SJSA1 (cell line): ENCODE data around the gene CCL8. TPM values are rescaled to one million over a fixed set of nuclear protein-coding genes. Genes with fewer than 3 reads are reported as not detected.
"Not testable (repeated sequence)": the region's sequence is repeated elsewhere in the genome, so short reads cannot be mapped to it uniquely, and the experiment has no call there.

Experiments
- DNase-seq, 2 experiments: peaks; one replicate each; pipeline ENCODE4 v3.0.0-alpha.2; 2015 to 2020; ENCODE audit warnings: low spot score in 2 of 2, low read depth in 1 of 2
- H3K27ac ChIP-seq: fragments of 250-450 bp; sonication (Bioruptor Pico); 2 replicates; pipeline ENCODE4 v1.5.1; 2020; ENCODE audit warnings: mild to moderate bottlenecking, moderate library complexity
- H3K27me3 ChIP-seq: fragments of 250-450 bp; sonication (Bioruptor Pico); replicated peaks from 2 replicates; pipeline ENCODE4 v1.5.1; 2020; ENCODE audit warnings: mild to moderate bottlenecking, moderate library complexity
- H3K36me3 ChIP-seq: fragments of 250-450 bp; sonication (Bioruptor Pico); 2 replicates; pipeline ENCODE4 v1.5.1; 2020; ENCODE audit warnings: mild to moderate bottlenecking
- H3K4me1 ChIP-seq: fragments of 250-450 bp; sonication (Bioruptor Pico); replicated peaks from 2 replicates; pipeline ENCODE4 v1.6.1; 2021; ENCODE audit warnings: mild to moderate bottlenecking
- H3K4me3 ChIP-seq: fragments of 250-450 bp; sonication (Bioruptor Pico); 2 replicates; pipeline ENCODE4 v1.5.1; 2020; ENCODE audit warnings: mild to moderate bottlenecking
- H3K9me3 ChIP-seq: fragments of 250-450 bp; sonication (Bioruptor Pico); replicated peaks from 2 replicates; pipeline ENCODE4 v1.5.1; 2020; ENCODE audit warnings: mild to moderate bottlenecking
- total RNA-seq: library from RNA; depleted of rRNA; stranded (reverse); fragments of >200 nt; shearing (Covaris generic); gene quantifications from 2 replicates; pipeline ENCODE4 v1.2.3, GENCODE V29; 2014

The CCL8 gene
- total RNA-seq, 1 experiment from 2014 or later, result not detected

DNA sequence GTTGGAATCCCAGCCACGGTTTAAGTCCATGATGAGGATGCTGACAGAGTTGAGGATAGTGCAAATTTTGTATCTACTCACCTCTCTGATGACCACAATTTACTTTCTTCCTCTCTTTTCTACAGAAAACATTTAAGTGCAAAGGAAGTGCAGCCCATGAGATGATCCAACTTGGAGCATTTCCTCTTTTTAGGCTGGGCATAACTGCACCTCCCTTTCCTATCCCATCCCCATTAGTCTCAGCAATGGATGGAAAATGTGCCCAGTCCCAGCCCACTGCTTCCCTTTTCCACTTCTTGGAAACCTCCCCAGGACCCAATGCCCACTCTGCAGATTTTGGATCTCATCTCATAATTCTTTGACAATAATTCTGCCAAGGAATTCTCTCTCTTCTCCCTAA lies 16.6 kb upstream of the CCL8 start:
- Histone ChIP-seq H3K4me1 (peaks cover 26% of the 10 kb centered on the region), H3K4me3 (no peak overlapping the region), H3K27me3 (no peaks in the 10 kb centered on the region), H3K36me3 (no peaks in the 10 kb centered on the region), H3K9me3 (no peaks in the 10 kb centered on the region), H3K27ac (no peak overlapping the region)
- DNase-seq, result no peak

DNA sequence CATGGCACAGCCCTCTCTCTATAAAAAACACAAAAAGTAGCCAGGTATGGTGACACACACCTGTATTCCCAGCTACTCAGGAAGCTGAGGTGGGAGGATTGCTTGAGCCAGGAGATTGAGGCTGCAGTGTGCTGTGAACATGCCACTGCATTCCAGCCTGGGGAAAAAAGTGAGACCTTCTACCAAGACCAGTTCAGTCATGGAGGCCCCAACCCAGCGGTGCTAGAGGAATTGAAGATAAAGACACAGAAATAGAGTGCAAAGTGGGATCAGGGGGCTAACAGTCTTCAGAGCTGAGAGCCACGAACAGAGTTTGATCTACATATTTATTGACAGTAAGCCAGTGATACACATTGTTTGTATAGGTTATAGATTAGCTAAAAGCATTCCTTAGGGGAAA lies 15.6 kb upstream of the CCL8 start:
- Histone ChIP-seq H3K27me3 (no peaks in the 10 kb centered on the region), H3K27ac (no peak overlapping the region), H3K9me3 (no peaks in the 10 kb centered on the region), H3K4me1 (peaks cover 26% of the 10 kb centered on the region), H3K36me3 (no peaks in the 10 kb centered on the region), H3K4me3 (no peak overlapping the region)
- DNase-seq, result no peak

DNA sequence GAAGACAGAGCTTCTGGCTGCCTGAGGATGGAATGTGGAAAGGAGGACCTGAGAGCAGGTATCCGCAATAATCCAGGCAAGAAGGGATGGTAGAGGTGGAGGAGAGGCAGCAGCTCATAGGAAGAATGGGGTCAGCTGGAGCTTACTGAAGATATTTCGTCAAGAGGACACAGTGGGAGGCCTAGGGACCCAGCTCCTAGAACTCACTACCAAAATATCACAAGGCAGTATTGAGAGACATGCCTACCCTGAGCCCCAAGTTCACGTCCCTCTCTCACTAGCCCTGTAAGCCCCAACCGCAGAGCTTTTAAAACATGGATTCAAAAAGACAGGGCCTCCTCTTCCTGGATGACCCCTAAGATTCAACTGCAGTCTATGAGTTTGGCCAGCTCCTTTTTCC lies 14.2 kb upstream of the CCL8 start:
- Histone ChIP-seq H3K36me3 (no peaks in the 10 kb centered on the region), H3K27me3 (no peaks in the 10 kb centered on the region), H3K4me3 (no peak overlapping the region), H3K4me1 (peaks cover 17% of the 10 kb centered on the region), H3K27ac (no peak overlapping the region), H3K9me3 (no peaks in the 10 kb centered on the region)
- no peak for DNase-seq

DNA sequence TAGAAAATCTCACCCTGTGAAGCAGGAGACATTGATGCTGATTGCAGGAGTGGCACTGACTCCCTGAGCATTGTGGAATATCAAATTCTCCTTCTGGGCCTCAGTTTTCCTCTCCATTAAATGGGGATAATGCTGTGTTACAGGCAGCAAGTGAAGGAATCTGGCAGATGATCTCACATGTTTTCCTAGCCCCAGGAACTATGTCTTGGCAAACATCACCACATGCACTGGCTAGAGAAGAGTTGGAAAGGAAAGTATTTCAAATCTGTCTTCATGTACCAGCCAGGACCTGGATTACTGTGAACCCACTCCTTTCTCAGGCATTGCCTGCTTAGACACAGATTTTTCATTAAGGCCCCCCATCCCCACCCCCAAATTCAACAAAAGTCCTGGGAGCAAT lies 13.6 kb upstream of the CCL8 start:
- no peaks in the 10 kb centered on the region for H3K27me3 ChIP-seq
- no peak for DNase-seq
- H3K27ac ChIP-seq, result no peak overlapping the region
- no peaks in the 10 kb centered on the region for H3K9me3 ChIP-seq
- no peaks in the 10 kb centered on the region for H3K36me3 ChIP-seq
- no peak overlapping the region for H3K4me3 ChIP-seq
- peaks cover 11% of the 10 kb centered on the region for H3K4me1 ChIP-seq

DNA sequence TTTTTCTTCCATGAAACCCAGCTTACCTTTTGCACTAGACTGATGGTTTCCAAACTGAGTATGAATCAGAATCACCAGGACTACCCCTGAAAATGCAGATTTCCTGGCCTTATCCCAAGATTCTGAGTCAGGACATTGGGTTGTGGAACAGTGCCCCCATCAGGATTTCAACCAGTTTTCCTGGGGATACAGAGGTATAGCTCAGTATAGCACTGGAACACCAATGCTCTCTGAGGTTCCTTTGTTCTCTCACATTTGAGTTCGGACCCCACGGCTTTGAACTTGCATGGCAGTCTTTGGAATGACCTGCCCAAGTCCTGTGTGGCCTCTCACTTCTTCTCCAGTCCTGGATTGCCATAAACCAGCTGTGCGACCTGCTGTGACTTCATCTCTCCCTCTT lies 12.8 kb upstream of the CCL8 start:
- Histone ChIP-seq H3K36me3 (no peaks in the 10 kb centered on the region), H3K27me3 (no peaks in the 10 kb centered on the region), H3K4me1 (peaks cover 3% of the 10 kb centered on the region), H3K4me3 (no peak overlapping the region), H3K27ac (no peak overlapping the region), H3K9me3 (no peaks in the 10 kb centered on the region)
- peak; percentile 49 to 52 for DNase-seq

DNA sequence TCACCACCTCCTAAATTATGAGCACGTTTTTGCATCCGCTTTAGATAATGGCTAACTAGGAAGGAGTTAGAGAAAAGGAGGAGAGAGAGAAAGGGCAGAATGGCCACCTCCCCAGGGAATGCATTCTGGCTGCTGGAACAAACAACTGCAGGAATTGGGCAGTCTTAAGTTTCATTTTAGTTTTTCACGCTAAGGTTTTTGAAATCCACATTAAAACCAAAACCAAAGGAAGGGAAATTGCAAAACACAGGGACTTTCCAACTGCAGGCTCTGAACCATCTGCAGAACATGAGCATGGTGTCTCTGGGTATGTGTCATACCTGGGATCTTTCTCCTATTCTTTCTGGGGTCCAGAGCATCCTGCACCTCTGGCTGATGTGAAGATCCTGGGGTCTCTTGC lies 12.1 kb upstream of the CCL8 start:
- Histone ChIP-seq H3K36me3 (no peaks in the 10 kb centered on the region), H3K27me3 (no peaks in the 10 kb centered on the region), H3K4me1 (no peaks in the 10 kb centered on the region; the same call in 1 of the 2 replicates), H3K9me3 (no peaks in the 10 kb centered on the region), H3K4me3 (no peak overlapping the region), H3K27ac (no peak overlapping the region)
- no peak for DNase-seq

DNA sequence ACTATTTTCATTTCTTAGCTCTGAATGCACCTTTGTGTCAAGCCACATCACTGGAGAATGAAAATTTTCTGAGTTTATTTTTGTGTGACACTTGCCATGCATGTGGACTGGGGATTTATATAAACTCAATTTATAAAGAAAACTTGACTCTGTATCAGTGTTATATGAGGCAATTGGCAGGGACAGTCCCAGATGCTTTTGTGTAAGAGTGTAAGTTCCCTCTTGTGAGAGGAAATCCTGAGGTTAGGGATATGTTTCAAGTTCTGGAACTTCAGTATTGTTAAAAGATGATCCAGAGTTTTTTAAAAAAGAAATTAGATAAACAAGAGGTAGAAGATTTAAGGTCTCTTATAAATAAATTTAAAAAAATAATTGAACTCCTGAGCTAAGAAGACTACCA lies 10.9 kb upstream of the CCL8 start:
- Histone ChIP-seq H3K27me3 (no peaks in the 10 kb centered on the region), H3K4me1 (no peaks in the 10 kb centered on the region; the same call in 1 of the 2 replicates), H3K4me3 (no peak overlapping the region), H3K36me3 (no peaks in the 10 kb centered on the region), H3K9me3 (no peaks in the 10 kb centered on the region), H3K27ac (no peak overlapping the region)
- no peak for DNase-seq

DNA sequence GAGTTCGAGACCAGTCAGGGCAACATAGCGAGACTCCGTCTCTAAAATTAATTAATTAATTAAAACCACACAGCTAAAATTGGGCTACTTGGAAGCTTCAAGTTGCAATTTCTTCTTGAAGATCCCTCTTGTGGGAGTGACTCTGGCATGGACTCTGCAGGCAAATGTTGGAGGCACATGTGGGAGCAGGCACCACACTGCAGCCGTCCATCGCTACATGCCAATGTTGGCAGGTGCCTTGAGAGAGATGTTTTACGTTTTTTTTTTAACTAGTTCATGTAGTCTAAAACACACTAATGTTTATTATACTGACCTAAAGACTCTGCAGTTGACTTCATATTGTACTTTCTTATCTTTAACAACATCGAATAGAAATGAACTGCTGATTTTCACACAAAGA lies 7.9 kb upstream of the CCL8 start:
- no peak for DNase-seq
- Histone ChIP-seq H3K4me1 (no peaks in the 10 kb centered on the region; the same call in 1 of the 2 replicates), H3K27me3 (no peaks in the 10 kb centered on the region), H3K36me3 (no peaks in the 10 kb centered on the region), H3K27ac (no peak overlapping the region), H3K4me3 (no peak overlapping the region), H3K9me3 (no peaks in the 10 kb centered on the region)

DNA sequence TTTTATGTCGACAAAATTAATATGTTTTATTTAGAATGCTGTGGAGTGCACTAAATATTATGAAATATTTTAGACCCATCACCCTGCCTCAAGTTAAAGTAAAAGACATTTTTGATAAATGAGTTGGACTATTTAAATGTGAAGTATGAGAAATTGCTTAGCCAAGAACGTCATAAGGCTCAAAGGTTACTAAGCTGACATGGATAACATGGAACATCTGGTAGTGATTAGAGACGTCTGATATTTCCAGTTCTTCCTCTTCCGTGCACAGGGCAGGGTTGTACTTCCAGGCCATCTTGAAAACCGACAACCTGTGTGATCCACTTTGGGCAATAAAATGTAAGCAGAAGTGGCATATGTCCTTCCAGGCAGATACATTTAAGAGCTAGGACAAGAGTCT lies 7.2 kb upstream of the CCL8 start:
- H3K4me3 ChIP-seq, result no peak overlapping the region
- no peak for DNase-seq
- H3K4me1 ChIP-seq, result no peaks in the 10 kb centered on the region
- no peak overlapping the region for H3K27ac ChIP-seq
- H3K9me3 ChIP-seq, result no peaks in the 10 kb centered on the region
- no peaks in the 10 kb centered on the region; the same call in 1 of the 2 replicates for H3K27me3 ChIP-seq
- no peaks in the 10 kb centered on the region for H3K36me3 ChIP-seq

DNA sequence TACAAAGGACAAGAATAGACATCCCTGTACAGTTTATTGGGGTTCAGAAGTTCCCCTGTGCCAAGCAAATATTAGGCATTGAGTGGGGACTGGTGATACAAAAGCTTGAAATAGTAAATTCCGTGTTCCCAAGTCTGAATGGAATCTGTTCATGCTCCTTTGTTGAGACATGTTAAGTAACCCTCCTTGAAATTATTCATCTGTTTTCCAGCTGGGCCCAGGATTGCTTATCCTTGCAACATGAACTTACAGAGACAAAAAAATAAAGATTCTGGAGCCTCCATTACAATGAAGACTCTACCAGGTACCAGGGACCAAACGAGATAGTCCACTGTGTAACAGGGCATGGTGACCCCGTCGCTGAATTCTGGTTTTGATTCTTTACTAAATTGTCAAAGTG lies 6.1 kb upstream of the CCL8 start:
- H3K9me3 ChIP-seq, result no peaks in the 10 kb centered on the region
- H3K36me3 ChIP-seq, result no peaks in the 10 kb centered on the region
- H3K27me3 ChIP-seq, result no peaks in the 10 kb centered on the region; the same call in 1 of the 2 replicates
- DNase-seq, result no peak
- no peaks in the 10 kb centered on the region for H3K4me1 ChIP-seq
- no peak overlapping the region for H3K27ac ChIP-seq
- H3K4me3 ChIP-seq, result no peak overlapping the region

DNA sequence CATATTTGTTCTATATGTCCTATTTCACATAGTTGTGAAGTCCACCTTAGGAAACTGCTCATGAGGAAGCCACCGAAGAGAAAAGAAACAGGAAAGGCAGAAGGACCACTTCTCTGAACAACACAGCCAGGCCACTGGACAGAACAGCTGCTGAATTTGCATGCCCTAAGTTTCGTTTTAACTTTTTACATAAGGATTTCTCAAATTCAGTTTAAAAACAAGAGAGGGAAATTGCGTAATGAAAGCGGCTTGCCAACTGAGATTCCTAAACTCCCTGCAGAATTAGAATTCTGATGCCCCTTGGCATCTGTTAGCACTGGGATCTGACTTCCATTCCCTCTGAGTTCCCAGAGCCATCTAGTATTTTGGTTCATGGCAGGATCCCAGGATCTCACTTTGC lies 5.0 kb upstream of the CCL8 start:
- Histone ChIP-seq H3K9me3 (no peaks in the 10 kb centered on the region), H3K4me3 (no peak overlapping the region), H3K36me3 (no peaks in the 10 kb centered on the region), H3K4me1 (no peaks in the 10 kb centered on the region), H3K27ac (no peak overlapping the region), H3K27me3 (no peaks in the 10 kb centered on the region; the same call in 1 of the 2 replicates)
- no peak for DNase-seq

DNA sequence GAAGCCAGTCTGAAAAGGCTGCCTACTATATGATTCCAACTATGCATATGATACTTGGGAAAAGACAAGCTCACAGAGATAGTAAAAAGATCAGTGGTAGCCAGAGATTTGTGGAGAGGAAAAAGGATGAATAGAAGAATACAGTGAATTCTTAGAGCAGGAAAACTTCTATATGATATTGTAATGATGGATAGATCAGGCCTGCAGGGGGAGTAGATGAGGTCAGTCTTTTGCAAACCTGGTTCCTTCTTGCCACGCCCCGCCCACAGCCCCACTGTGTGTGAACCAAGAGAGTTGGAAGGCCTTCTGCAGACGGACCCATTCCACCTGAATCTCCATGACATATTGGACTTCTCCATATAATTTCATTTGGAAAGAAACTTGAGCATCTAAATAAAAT lies 761 bp upstream of the CCL8 start:
- DNase-seq, result no peak
- Histone ChIP-seq H3K9me3 (no peaks in the 10 kb centered on the region), H3K36me3 (no peaks in the 10 kb centered on the region), H3K27me3 (no peaks in the 10 kb centered on the region; the same call in 1 of the 2 replicates), H3K4me1 (no peaks in the 10 kb centered on the region), H3K4me3 (no peak overlapping the region), H3K27ac (no peak overlapping the region)

DNA sequence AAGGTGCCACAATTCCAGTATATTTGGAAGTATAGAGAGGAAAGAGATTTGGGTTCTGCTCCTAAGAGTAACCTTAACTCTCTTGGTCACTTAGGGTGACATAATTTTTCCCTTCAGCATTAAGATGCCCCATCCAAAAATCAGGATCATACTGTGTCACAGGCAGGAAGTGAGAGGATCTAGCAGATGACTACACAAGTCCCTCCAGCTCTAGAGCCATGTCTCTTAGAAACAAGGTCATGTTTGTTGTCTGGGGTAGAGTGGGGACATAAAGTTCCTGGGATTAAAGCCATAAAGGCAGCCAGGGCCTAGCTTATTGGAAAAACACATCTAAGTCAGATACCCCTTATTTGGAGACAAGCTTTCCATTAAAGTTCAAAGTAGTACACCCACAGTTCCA lies 2.7 kb downstream of the CCL8 start:
- Histone ChIP-seq H3K4me3 (no peak overlapping the region), H3K27me3 (no peaks in the 10 kb centered on the region), H3K4me1 (no peaks in the 10 kb centered on the region), H3K36me3 (no peaks in the 10 kb centered on the region), H3K27ac (no peak overlapping the region), H3K9me3 (no peaks in the 10 kb centered on the region)
- no peak for DNase-seq

DNA sequence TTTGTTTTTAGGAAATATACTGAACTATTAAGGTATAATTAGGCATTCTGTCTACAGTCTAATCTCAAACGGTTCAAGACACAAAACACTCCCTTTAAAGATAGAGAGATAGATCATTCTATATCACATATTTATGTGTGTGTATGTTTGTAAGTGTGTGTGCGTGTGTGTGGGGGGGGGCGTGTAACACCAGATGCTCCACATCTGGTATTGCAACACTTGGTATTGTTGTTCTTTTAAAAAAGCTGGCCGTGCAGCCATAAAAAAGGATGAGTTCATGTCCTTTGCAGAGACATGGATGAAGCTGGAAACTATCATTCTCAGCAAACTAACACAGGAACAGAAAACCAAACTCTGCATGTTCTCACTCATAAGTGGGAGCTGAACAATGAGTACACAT lies 8.3 kb downstream of the CCL8 start:
- not testable (repeated sequence) for H3K36me3 ChIP-seq, DNase-seq, H3K27me3 ChIP-seq, H3K9me3 ChIP-seq, H3K4me3 ChIP-seq, H3K27ac ChIP-seq, H3K4me1 ChIP-seq

DNA sequence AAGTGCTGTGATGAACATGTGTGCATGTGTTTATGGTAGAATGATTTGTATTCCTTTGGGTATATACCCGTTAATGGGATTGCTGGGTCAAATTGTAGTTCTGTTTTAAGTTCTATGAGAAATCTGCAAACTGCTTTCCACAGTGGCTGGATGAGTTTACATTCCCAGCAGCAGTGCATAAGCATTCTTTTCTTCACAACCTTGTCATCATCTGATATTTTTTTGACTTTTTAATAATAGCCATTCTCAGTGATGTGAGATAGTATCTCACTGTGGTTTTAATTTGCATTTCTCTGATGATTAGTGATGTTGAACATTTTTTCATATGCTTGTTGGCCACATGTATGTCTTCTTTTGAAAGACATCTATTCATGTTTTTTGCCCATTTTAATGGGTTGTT lies 18.5 kb downstream of the CCL8 start:
- no peak for DNase-seq
- Histone ChIP-seq H3K9me3 (no peaks in the 10 kb centered on the region), H3K36me3 (no peaks in the 10 kb centered on the region), H3K4me3 (no peak overlapping the region), H3K27ac (no peak overlapping the region), H3K27me3 (no peaks in the 10 kb centered on the region), H3K4me1 (no peaks in the 10 kb centered on the region)
